Measurements from ENCODE around the gene TIAM2. TPM values are rescaled to one million over a fixed set of nuclear protein-coding genes. Genes with fewer than 3 reads are reported as not detected.
"Not testable (repeated sequence)": the region's sequence is repeated elsewhere in the genome, so short reads cannot be mapped to it uniquely, and the experiment has no call there.

The TIAM2 gene
- polyA plus RNA-seq, 5 donors = 15.9 to 24.3 (median 21.1) TPM

- DNase-seq = no peak
Observed at GRCh38 chr6:155093430-155093829, 98.3 kb downstream of the TIAM2 start.

- no peak for DNase-seq
Observed at GRCh38 chr6:155100087-155100486, 105.0 kb downstream of the TIAM2 start.

- DNase-seq = no peak
Observed at GRCh38 chr6:155100591-155100990, 105.5 kb downstream of the TIAM2 start.

DNA sequence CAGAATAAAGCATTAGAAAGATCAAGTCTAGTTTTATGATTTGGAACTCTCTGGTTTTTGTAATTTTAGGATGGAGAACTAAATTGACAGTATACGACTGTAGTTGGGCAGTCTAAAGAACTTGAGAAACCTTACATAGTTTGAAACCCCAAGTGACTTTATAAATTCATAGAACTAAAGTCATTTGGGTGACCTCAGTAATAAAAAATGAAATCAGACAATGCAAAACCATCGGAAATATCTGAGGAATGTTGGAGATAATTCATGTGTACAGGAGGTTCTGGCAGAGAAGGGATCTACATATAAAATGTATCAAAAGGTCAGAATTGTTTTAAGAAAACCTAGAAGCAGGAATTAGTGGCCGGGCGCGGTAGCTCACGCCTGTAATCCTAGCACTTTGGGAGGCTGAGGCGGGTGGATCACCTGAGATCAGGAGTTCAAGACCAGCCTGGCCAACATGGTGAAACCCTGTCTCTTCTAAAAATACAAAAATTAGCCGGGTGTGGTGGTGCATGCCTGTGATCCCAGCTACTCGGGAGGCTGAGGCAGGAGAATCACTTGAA, 108.0 kb downstream of the TIAM2 start:
- not testable (repeated sequence) for DNase-seq

DNA sequence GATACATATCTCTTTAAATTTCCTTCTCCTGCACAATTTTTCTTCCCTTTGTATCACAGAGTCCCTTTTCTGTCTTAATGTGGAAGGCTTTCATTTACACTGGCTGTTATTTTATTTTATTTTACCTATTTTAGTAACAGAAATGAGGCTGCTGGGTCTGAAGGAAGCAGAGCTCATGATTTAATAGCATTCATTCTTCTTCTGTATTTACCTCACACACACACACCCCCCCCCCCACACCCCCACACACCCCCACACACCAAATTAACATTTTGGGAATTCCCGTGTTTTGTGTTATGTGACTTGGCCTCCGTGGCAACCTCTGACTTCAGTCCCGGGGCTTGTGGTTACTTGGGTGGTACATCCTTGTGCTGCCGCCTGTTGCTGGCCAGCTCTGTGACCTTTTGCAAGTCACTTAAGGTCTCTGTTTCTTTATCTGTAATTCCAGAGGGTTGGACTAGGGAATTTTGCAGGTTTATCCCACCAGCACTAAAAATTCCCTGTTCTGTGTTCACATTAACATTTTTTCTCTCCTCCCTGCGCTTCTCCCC, 108.8 kb downstream of the TIAM2 start:
- no peak for DNase-seq

DNA sequence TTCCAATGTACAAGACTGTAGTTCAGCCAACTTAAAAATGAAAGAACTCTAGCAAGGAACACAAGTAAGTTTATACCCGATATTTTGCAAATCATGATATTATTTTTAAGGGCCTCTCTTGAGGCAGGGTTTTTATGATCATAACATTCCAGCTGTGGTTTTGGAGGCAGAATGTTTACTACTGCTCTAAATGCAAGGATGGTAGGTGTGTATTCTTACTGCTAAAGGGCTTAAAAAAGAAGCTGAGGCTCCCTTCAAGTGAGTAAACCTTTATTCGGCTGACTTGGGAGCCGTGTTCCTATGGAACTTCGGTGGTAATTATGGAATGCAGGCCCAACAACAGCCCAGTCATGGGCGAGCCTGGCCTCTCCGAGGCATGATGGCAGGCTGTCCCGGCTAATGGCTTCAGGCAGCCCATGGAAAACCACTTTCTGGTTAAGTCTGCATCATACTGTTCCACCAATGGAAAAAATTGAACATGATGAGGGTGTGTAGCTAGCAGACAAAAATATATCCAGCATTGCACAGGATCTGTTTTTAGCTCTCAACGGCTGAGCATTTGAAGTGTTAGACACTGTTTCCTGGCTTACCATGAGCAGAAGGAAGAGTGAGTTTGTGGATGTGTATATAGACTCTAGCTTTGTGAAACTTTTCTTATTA, 111.5 kb downstream of the TIAM2 start:
- DNase-seq = no peak

- DNase-seq = no peak
Observed at GRCh38 chr6:155107432-155108069, 112.4 kb downstream of the TIAM2 start.

DNA sequence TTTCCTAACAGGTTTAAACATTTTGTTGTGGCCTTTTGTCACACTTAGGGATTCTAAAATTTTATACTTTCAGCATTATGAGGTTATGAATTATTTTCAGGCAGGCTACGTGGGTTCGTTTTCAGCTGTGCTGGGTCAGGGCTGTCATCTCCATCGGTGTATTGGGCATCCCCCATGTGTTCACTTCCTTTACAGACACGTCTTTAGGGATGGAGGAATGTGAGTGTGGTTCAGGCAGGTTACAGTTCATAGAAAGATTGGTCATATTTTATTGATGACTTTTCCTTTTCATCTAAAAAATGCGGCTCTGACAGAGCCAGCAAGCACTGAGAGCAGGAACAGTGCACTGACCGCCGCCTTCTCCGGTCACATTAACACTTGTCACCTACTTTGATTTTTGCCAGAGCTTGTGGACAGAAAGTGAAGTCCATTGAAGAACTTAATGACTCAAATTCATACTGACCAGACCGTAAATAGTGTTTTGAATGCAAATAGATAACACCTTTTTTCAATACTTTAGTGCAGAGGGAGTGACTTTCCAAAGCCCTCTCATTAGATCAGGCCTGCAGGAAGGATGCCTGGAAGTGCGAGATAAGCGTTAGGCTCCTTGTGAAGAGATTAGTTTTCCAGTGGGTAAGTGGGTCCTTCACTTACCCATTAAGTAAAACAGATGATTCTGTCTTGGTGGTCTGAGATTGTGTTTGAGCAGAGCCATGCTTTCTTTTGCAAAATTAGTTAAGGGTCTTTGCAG, 113.1 kb downstream of the TIAM2 start:
- no peak for DNase-seq

DNA sequence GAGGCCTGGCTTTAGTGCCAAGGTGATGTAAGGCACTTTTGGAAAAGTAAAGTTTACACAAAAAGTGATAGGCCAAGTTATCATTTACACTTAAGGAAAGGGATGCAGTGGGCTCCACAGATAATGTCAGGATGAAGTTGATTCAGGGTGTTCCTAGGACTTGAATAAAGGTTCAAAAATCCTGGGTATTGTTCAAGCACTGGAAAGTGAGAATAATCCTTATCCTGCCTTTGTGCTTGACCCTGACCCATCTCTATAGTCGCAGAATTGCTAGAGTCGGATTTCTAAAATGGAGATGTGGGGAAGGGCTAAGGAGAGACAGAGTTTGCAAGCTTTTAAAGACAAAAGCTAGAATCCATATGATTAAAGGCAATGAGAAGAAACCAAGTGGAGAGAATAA, 115.6 kb downstream of the TIAM2 start:
- no peak for DNase-seq

DNA sequence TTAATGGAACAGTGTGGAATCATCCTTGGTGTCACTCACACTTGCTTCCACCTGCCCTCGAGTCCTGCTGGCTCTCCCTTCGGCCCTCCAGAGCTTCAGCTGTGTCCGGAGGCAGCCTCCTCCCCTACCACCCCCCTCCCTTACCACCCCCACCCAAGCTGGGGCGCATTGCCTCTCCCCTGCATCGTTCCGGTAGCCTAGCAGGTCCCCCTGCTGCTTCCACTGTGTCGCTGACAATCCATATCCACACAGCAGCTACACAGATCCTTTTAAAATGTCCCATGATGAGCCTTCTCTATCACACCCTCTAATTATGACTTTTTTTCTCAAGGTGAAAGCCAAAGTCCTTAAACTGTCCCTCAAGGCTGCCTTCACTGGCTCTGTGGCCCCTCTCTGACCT, 117.6 kb downstream of the TIAM2 start:
- no peak for DNase-seq

- DNase-seq = no peak
Observed at GRCh38 chr6:155115893-155116570, 120.9 kb downstream of the TIAM2 start.

DNA sequence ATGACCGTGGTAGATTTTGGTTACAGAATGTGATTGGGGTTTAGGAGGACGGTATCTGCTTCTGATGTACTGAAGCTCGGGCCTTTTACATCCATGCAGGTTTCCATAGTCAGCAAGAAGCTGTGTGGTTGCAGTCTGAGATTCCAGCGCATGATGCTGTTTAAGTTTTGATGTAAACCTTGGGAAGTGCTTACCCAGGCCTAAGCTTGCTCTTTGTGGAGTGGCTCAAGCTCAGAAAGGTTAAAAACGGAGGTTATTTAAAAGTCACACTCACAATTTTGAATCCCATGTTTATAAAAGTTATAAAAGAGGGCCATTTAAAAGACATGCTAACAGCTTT, 121.4 kb downstream of the TIAM2 start:
- no peak for DNase-seq

DNA sequence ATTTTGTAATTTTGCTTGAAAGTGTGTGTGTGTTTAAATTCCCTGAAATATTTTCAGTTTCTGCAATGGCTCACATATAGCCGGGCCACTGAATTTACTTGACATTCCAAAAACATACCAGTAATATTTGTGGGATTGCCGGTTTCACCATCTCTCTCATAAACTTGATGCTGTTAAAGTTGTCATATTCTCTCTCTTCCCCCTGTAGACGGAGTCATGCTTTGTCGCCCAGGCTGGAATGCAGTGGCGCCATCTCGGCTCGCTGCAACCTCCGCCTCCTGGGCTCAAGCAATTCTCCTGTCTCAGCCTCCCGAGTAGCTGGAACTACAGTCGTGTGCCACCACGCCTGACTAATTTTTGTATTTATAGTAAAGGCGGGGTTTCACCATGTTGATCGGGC, 122.1 kb downstream of the TIAM2 start:
- no peak for DNase-seq

- DNase-seq = no peak
Observed at GRCh38 chr6:155117785-155118184, 122.7 kb downstream of the TIAM2 start.

GRCh38 chr6:155119201-155119600, 124.1 kb downstream of the TIAM2 start:
- not testable (repeated sequence) for DNase-seq

- DNase-seq = no peak
Observed at GRCh38 chr6:155120034-155120433, 124.9 kb downstream of the TIAM2 start.

DNA sequence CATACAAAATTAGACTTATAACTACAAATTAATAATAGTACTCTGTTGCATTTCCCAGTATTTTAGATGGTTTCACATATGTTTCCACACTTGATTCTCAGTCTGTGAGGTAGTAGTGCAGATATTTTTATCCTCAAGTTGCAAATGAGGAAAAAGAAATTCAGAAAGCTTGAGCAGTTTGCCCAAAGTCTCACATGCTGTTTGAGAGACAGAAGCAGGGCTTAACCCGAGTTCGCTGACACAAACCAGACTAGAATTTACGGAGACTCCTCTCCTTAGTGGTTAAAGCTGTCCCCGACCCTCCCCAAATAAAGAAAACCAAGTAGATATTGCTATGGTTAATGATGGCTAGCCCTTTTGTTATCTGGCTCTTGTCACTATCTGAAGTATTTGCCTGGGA, 126.2 kb downstream of the TIAM2 start:
- DNase-seq = no peak

DNA sequence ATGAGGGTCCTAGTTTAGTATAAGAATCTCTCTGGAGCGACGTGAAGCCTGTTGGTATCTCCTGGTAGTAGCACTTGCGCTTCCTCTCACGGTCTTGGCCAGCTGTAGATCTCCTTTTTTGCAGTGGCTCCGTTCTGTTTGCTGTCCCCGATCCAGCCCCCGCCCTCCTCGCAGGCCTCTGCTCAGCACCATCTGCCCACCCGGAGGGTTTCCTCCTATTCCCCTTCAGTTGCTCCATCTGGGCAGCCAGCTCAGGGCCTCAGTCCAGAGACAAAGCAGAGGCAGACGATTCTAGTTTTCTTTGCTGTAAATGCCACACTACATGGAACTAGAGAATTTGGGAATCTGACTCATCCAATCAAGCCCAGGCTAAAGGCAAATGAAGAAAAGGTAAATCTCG, 126.6 kb downstream of the TIAM2 start:
- DNase-seq = no peak

DNA sequence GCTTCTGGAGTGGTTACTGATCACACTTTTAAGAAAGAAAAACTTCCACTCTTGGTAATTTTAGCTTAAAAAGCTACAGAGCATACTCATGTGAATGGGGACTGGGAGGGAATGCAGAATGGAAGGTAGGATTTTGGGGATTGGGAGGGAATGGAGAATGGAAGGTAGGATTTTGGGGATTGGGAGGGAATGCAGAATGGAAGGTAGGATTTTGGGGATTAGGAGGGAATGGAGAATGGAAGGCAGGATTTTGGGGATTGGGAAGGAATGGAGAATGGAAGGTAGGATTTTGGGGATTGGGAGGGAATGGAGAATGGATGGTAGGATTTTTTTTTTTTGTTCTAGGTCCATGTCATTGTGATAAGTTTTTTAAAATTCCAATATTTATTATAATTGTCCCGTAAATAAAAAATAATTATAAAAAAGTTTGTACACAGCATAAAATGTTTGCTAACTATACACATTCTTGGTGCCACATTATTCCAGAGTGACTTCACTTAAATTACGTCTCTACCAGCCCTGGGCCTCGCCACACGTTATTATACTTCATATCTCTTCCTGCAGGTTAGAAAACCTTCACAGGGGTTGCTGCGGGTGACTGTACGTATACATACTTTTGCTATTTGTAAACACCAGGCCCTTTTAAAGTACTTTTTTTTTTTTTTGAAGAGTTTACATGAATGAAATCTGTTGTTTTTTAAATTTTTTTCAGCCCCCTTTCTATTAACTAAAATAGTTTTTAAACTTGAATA, 127.3 kb downstream of the TIAM2 start:
- no peak for DNase-seq

- DNase-seq = no peak
Observed at GRCh38 chr6:155123520-155123919, 128.4 kb downstream of the TIAM2 start.

GRCh38 chr6:155125906-155126305, 130.8 kb downstream of the TIAM2 start:
- no peak for DNase-seq

Data from right lung (tissue), 5 donors.